HG03565 (cell line): ENCODE measurements around the gene HMCN2.

Experiments
- ATAC-seq: cut with Tn5 transposase; IDR thresholded peaks from one replicate; pipeline ENCODE4 v1.9.1; 2021; ENCODE audit warnings: mild to moderate bottlenecking, moderate library complexity; ENCODE audit not compliant: unreplicated experiment

Gene HMCN2

DNA sequence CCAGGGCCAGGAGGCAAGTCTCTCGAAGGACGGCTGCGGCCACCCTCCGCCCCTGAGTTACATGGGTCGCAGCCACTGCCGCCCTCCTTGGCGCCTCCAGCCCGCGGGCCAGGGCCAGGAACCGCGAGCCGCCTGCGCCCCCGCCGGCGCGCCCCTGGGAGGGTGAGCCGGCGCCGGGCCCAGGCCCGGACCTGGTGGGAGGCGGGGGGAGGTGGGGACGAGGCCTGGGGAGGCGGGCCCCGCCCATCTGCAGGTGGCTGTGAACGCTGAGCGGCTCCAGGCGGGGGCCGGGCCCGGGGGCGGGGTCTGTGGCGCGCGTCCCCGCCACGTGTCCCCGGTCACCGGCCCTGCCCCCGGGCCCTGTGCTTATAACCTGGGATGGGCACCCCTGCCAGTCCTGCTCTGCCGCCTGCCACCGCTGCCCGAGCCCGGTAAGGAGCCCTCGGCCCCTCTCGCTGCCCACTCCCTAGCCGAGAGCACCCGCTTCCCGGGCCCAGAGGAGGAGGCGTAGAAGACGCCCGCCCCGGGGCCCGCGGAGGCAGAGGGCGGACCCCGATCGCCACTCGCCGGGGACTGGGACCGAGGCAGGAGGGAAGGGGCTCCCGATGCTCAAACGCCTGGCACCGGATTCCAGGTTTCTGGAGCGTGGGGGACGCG, 179.1 kb downstream of the HMCN2 start, which contains the start of gene ASS1:
ASS1 (plus strand) TSS at position 397 of the 657 bp plus-strand sequence. CDS start 7,268 bp downstream, outside the sequence.
- ATAC-seq = no peak

GRCh38 chr9:130445268-130445983, 179.9 kb downstream of the HMCN2 start:
- no peak for ATAC-seq

- ATAC-seq = no peak
These were observed 180.7 kb downstream of the HMCN2 start for GRCh38 chr9:130446101-130446861.

GRCh38 chr9:130447193-130447816, 181.7 kb downstream of the HMCN2 start:
- ATAC-seq = no peak

DNA sequence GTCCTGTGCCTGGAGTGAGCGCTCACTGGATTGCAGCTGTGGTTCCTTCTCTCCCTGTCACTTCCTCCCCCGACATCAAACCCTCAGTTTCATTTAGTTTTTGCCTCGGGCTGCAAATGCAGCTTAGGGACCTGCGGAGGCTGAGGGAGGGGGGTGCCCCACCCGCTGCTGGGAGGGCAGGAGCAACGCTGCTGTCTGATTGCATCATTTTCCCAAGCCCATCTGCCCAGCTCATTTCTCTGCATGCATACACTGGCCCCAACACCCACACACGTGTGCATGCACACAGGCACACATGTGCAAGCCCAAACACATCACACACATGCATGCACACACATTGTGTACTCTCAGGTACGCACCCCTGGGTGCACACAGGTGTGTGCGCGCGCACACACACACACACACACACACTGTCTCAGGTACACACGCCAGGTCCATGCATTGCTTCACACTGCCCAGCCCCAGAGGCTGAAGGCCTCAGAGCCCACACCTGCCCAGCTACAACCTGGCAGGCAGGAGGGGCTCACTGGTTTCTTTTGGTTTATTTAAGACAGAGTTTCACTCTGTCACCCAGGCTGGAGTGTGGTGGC, 182.6 kb downstream of the HMCN2 start:
- no peak for ATAC-seq

DNA sequence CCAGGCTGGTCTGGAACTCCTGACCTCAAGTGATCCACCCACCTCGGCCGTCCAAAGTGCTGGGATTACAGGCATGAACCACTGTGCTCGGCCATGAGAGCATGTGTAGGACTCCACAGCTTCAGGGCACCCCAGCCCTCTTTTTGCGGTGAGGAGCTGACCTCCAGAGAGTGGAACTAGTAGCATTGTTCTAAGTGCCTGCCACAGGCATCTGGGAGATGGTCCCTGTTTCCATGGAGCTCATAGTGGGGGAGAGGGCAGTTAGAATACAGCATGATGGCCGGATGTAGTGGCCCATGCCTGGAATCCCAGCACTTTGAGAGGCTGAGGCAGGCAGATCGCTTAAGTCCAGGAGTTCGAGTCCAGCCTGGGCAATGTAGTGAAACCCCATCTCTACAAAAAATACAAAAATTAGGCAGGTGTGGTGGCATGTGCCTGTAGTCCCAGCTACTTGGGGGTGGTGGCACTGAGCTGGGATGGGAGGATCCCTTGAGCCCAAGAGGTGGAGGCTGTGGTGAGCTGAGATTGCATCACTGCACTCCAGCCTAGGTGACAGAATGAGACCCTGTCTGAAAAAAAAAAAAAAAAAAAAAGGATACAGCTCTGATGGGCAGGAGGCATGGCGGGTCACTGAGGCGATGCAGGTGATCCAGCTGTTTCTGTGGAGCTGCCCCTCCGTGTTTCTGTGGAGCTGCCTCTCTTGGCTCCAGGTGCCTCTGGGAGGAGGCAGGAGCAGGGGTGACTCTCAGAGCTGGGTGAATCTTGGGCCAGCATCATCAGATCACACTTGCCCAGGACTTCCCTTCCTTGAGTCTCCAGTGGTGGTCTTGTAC, 183.4 kb downstream of the HMCN2 start:
- ATAC-seq = no peak

- no peak for ATAC-seq
These were observed 184.9 kb downstream of the HMCN2 start for GRCh38 chr9:130450344-130451003.

DNA sequence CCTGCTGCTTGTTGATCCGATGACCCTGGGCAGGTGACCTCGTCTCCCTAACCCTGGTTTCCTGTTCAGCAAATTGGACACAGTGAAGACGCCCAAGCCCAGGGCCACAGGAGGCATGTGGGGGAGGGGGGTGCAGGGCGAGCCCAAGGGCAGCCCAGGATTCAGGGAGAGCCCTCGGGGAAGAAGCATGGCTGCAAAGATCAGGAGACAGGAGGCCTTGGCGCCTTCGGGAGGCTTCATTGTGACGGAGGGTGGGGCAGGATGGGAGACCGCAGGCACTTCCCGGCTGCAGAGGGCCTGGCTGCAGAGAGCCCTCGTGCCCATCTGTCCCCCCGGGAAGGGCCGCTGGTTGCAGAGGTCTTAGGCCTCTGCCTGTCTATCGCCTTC, 185.4 kb downstream of the HMCN2 start:
- no peak for ATAC-seq

- ATAC-seq = no peak
These were observed 186.2 kb downstream of the HMCN2 start for GRCh38 chr9:130451509-130452388.

DNA sequence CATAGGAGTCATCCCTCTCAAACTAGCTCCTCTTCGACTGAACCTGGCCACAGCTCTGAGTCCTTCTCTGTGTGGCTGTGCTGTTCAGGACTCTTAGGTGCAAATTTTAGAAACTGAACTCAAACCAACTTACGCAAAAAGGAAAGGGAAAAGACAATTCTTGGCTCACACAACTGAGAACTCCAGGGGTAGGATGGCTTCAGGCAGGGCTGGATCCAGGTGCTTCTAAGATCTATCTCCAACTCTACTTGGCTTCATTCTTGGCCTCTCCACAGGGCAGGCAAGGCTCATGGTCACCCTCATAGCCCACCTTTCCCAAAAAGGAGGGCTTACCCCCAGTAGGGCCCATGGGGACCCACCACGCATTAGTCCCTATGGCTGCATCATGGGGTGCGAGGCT, 187.3 kb downstream of the HMCN2 start:
- no peak for ATAC-seq

DNA sequence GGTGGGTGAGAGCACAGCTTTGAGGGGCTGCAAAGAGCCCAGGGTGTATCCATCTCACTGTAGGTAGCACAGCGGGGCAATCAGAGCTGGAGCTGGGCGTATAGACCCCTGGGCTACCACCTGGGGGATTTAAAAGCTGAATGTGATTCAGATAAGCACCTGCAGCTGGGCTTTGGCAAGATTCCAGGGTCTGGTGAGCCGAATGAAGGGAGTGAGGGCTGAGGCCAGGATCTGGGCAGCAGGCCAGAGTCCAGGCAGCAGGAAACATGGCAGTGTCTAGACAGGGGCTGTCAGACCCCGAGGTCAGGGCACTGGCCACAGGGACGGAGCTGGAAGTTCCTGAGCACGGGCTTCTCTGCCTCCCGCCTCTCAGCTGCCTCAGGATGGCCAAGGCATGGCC, 187.9 kb downstream of the HMCN2 start:
- no peak for ATAC-seq

DNA sequence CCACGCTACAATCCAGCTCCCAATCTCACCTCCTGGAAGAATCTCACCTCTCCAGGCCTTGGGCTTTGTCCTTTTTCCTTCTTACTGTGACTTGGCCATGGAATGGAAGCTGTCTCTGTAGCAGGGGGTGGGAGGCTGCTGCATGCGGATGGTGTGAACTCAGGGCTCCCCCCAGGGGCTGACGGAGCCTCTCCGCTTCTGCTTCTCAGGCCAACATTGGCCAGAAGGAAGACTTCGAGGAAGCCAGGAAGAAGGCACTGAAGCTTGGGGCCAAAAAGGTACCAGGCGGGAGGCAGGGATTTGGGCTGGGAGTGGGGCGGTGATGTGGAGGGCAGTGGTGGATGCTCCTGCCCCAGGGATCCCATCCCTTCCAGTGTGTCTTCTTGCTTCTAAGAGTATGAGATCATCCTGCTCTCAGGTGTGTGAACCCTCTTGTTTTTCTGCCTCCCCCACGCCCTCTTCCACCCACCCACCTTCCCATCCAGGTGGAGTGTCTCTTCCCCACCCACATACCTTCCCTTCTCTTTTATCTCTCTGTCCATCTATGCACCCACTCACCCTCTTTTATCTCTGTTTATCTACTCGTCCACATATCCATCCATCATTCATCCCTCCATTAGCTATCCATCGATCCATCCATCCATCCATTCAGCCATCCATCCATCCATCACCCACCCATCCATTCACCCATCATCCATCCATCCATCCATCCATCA, 188.7 kb downstream of the HMCN2 start:
- no peak for ATAC-seq

DNA sequence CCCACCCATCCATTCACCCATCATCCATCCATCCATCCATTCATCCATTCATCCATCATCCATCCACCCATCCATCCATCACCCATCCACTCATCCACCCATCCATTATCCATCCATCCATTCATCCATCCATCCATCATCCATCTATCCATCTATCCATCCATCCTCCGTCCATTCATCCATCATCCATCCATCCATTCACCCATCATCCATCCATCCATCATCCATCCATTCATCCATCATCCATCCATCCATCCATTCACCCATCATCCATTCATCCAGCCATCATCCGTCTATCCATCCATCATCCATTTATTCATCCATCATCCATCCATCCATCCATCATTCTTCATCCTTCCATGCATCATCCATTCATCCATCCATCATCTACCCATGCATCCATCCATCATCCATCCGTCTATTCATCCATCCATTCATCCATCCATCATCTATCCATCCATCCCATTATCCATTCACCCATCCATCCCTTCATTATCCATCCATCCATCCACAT, 189.3 kb downstream of the HMCN2 start:
- no peak for ATAC-seq

DNA sequence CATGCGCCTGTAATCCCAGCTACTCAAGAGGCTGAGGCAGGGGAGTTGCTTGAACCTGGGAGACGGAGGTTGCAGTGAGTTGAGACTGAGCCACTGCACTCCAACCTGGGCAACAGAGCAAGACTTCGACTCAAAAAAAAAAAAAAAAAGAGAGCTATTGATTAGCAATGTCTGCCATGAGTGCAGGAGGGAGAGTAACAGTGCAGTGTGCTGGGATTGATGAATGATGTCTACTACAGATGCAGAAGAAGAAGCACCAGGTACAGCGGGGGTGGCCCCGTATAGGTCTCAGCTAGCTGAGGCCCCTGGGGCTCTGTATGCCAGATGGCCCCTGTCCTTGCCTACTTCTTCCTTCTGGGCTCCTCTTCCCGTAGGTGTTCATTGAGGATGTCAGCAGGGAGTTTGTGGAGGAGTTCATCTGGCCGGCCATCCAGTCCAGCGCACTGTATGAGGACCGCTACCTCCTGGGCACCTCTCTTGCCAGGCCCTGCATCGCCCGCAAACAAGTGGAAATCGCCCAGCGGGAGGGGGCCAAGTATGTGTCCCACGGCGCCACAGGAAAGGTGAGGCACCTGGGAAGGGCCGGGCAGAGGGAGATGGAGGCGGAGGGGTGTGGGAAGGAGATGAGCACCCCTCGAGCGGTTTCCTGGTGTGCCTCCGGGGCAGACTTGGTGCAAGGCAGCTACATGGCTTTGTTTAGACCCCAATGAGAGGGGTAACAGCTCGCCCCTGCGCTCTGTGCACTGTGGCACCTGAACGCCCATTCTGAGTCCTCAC, 192.7 kb downstream of the HMCN2 start:
- no peak for ATAC-seq

DNA sequence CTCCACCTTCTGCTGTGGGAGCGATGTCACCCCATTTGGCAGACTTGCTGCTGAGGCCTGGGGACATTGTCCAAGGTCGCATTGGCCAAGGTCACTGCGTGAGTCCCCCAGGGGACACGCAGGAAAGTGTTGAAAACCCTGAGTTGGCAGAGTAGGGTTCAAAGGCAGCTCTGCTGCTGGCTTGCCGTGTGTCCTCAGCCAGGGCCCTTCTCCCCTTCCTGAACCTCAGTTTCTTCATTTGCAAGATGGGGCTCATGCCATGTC, 193.2 kb downstream of the HMCN2 start:
- ATAC-seq = no peak

DNA sequence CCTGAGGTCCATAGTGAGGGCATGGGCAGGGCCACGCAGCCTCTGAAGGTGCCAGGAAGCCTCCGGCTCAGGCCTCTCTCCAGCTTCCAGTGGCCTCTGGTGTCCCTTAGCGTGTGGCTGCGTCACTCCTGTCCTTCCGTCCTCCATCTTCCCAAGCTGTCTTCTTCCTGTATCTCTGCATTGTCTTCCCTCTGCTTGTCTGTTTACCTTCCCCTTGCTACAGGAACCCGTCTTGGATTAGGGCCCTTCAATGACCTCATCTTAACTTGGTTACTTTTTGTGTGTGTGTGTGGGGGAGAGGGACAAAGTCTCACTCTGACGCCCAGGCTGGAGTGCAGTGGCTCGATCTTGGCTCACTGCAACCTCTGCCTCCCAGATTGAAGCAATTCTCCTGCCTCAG, 193.6 kb downstream of the HMCN2 start:
- ATAC-seq = no peak

- no peak for ATAC-seq
These were observed 194.5 kb downstream of the HMCN2 start for GRCh38 chr9:130459941-130460669.
